Measurements from ENCODE around the gene OTOL1. TPM values are rescaled to one million over a fixed set of nuclear protein-coding genes. Genes with fewer than 3 reads are reported as not detected.

OTOL1 gene
- total RNA-seq, 1 donor = not detected

GRCh38 chr3:161531930-161532329, 35.3 kb downstream of the OTOL1 start:
- no peak for DNase-seq (ENCODE audit: low read depth in 2 of 3, low spot score in 2 of 3)

GRCh38 chr3:161540594-161540993, 44.0 kb downstream of the OTOL1 start:
- peak in 1 of 3 donors; percentile 29 for DNase-seq (ENCODE audit: low read depth in 2 of 3, low spot score in 2 of 3)

- DNase-seq (ENCODE audit: low read depth in 2 of 3, low spot score in 2 of 3) = no peak
These were observed 49.2 kb downstream of the OTOL1 start for GRCh38 chr3:161545824-161546223.

GRCh38 chr3:161548301-161548700, 51.7 kb downstream of the OTOL1 start:
- peak in 1 of 3 donors; percentile 65 for DNase-seq (ENCODE audit: low read depth in 2 of 3, low spot score in 2 of 3)

DNA sequence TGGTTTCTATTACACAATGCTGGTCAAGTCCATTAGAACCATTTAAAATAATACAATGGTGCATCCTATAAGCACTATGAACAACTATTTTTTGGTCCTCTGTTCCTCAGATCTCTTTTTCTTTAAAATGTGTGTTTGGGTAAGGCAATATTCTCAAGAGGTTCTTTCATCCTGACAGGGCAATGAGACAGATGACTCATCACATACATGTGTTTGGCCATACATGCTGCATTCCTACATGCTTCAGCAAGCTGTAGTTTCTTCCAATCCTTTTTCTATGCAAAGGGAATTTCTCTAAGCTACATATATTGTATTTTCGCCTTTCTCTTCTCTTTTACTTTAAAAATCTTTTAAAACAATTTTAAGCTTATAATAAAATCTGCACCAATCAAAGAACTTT, 52.7 kb downstream of the OTOL1 start:
- DNase-seq (ENCODE audit: low read depth in 2 of 3, low spot score in 2 of 3) = no peak

GRCh38 chr3:161550491-161551195, 54.0 kb downstream of the OTOL1 start:
- DNase-seq (ENCODE audit: low read depth in 2 of 3, low spot score in 2 of 3) = no peak

- no peak for DNase-seq (ENCODE audit: low read depth in 2 of 3, low spot score in 2 of 3)
These were observed 55.1 kb downstream of the OTOL1 start for GRCh38 chr3:161551697-161552096.

- no peak for DNase-seq (ENCODE audit: low read depth in 2 of 3, low spot score in 2 of 3)
These were observed 56.5 kb downstream of the OTOL1 start for GRCh38 chr3:161552984-161553560.

Other genes starting within 250 kb of the OTOL1 start
- under 0.01 TPM for gene SPTSSB, start 125.3 kb upstream of the OTOL1 start, total RNA-seq